ENCODE data around the gene PGD.

- TF ChIP-seq CTCF (conservative IDR thresholded peaks at IDR 0.05; ENCODE audit: low read depth in 2 of 2): no peak
- TF ChIP-seq JUNB (IDR thresholded peaks at IDR 0.05; ENCODE audit: unreplicated experiment): no peak
- TF ChIP-seq, protein P1, sequence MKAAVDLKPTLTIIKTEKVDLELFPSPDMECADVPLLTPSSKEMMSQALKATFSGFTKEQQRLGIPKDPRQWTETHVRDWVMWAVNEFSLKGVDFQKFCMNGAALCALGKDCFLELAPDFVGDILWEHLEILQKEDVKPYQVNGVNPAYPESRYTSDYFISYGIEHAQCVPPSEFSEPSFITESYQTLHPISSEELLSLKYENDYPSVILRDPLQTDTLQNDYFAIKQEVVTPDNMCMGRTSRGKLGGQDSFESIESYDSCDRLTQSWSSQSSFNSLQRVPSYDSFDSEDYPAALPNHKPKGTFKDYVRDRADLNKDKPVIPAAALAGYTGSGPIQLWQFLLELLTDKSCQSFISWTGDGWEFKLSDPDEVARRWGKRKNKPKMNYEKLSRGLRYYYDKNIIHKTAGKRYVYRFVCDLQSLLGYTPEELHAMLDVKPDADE (IDR thresholded peaks at IDR 0.05): no peak
- TF ChIP-seq POLR2AphosphoS5 (IDR thresholded peaks at IDR 0.05; ENCODE audit: low read depth): no peak
- TF ChIP-seq EZH2 (IDR thresholded peaks at IDR 0.05; ENCODE audit: low read depth, unreplicated experiment): no peak
- no peak for TF ChIP-seq EZH2phosphoT487 (IDR thresholded peaks at IDR 0.05; ENCODE audit: unreplicated experiment)
- TF ChIP-seq REST (IDR thresholded peaks at IDR 0.05; ENCODE audit: unreplicated experiment): no peak
- TF ChIP-seq CREB1 (CRISPR knock-in tag; IDR thresholded peaks at IDR 0.05; ENCODE audit: low read depth): no peak
- no peak for TF ChIP-seq NANOG (IDR thresholded peaks at IDR 0.05; ENCODE audit: borderline replicate concordance)
- TF ChIP-seq STAT1 (IDR thresholded peaks at IDR 0.05; ENCODE audit: unreplicated experiment): no peak
- no peak for TF ChIP-seq ZNF114 (CRISPR knock-in tag; IDR thresholded peaks at IDR 0.05)
- TF ChIP-seq, protein P2, sequence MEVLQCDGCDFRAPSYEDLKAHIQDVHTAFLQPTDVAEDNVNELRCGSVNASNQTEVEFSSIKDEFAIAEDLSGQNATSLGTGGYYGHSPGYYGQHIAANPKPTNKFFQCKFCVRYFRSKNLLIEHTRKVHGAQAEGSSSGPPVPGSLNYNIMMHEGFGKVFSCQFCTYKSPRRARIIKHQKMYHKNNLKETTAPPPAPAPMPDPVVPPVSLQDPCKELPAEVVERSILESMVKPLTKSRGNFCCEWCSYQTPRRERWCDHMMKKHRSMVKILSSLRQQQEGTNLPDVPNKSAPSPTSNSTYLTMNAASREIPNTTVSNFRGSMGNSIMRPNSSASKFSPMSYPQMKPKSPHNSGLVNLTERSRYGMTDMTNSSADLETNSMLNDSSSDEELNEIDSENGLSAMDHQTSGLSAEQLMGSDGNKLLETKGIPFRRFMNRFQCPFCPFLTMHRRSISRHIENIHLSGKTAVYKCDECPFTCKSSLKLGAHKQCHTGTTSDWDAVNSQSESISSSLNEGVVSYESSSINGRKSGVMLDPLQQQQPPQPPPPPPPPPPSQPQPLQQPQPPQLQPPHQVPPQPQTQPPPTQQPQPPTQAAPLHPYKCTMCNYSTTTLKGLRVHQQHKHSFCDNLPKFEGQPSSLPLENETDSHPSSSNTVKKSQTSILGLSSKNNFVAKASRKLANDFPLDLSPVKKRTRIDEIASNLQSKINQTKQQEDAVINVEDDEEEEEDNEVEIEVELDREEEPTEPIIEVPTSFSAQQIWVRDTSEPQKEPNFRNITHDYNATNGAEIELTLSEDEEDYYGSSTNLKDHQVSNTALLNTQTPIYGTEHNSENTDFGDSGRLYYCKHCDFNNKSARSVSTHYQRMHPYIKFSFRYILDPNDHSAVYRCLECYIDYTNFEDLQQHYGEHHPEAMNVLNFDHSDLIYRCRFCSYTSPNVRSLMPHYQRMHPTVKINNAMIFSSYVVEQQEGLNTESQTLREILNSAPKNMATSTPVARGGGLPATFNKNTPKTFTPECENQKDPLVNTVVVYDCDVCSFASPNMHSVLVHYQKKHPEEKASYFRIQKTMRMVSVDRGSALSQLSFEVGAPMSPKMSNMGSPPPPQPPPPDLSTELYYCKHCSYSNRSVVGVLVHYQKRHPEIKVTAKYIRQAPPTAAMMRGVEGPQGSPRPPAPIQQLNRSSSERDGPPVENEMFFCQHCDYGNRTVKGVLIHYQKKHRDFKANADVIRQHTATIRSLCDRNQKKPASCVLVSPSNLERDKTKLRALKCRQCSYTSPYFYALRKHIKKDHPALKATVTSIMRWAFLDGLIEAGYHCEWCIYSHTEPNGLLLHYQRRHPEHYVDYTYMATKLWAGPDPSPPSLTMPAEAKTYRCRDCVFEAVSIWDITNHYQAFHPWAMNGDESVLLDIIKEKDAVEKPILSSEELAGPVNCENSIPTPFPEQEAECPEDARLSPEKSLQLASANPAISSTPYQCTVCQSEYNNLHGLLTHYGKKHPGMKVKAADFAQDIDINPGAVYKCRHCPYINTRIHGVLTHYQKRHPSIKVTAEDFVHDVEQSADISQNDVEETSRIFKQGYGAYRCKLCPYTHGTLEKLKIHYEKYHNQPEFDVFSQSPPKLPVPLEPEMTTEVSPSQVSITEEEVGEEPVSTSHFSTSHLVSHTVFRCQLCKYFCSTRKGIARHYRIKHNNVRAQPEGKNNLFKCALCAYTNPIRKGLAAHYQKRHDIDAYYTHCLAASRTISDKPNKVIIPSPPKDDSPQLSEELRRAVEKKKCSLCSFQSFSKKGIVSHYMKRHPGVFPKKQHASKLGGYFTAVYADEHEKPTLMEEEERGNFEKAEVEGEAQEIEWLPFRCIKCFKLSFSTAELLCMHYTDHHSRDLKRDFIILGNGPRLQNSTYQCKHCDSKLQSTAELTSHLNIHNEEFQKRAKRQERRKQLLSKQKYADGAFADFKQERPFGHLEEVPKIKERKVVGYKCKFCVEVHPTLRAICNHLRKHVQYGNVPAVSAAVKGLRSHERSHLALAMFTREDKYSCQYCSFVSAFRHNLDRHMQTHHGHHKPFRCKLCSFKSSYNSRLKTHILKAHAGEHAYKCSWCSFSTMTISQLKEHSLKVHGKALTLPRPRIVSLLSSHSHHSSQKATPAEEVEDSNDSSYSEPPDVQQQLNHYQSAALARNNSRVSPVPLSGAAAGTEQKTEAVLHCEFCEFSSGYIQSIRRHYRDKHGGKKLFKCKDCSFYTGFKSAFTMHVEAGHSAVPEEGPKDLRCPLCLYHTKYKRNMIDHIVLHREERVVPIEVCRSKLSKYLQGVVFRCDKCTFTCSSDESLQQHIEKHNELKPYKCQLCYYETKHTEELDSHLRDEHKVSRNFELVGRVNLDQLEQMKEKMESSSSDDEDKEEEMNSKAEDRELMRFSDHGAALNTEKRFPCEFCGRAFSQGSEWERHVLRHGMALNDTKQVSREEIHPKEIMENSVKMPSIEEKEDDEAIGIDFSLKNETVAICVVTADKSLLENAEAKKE (CRISPR knock-in tag; IDR thresholded peaks at IDR 0.05): no peak
Observed at GRCh38 chr1:10440794-10441193, 41.9 kb downstream of the PGD start.

Data from GM23338 (cell line).